ENCODE measurements around the gene TTC38. TPM values are rescaled to one million over a fixed set of nuclear protein-coding genes. Genes with fewer than 3 reads are reported as not detected.

TTC38 gene
- polyA plus RNA-seq, 2 of the 4 experiments (the other 2 are of a cell fraction): 12.4 to 22.1 TPM

DNA sequence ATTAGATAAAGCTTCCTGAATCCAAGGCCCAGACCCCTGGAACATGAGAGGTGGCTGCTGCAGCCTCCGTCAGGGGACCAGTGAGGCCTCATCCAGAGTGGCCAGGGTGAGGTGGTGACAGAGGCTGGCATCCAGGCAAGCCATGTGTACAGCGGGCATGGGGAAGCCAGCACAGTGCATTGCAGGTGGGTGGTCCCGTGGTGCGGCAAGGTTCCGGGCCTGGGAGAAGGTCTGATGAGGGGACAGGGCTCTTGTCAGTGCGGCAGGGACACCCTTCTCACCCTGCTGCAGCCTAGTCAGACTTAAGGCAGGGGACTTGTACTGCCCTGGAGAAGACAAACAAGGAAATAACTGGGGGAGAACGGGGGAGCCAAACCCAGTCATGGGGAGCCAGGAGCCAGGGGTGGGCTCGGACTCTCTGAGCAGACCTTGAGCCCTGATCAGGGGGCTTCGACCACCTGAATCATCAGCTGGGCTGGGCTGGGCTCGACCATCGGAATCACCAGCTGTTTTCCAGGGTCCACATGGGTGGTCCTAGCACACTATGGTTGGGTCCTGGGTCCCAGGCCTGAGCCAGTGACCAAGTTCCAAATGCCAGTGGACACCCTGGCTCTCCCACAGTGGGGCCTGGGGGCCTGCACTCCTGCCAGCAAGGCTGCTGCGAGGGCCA, 5.1 kb downstream of the TTC38 start:
- DNase-seq (ENCODE audit: low read depth in 1 of 2, low spot score in 1 of 2): no peak
- H3K9me3 ChIP-seq: no peaks in the 10 kb centered on the region
- CTCF ChIA-PET: no interaction called here
- H3K4me2 ChIP-seq: no peak overlapping the region
- no peak for ATAC-seq
- no peak overlapping the region for H3K27ac ChIP-seq
- peaks cover 12% of the 10 kb centered on the region; the same call in 1 of the 3 replicates for H3K4me1 ChIP-seq
- no peak for FAIRE-seq
- POLR2A ChIA-PET: no interaction called here
- H3K4me3 ChIP-seq: no peak overlapping the region
- TF ChIP-seq NR3C1 (IDR thresholded peaks at IDR 0.05) (no peak), GATA3 (IDR thresholded peaks at IDR 0.05; ENCODE audit: borderline replicate concordance) (no peak)
- WGBS (ENCODE audit: missing lambda C conversion rate): 96% methylated on average over 7 of the region's 12 CpGs

DNA sequence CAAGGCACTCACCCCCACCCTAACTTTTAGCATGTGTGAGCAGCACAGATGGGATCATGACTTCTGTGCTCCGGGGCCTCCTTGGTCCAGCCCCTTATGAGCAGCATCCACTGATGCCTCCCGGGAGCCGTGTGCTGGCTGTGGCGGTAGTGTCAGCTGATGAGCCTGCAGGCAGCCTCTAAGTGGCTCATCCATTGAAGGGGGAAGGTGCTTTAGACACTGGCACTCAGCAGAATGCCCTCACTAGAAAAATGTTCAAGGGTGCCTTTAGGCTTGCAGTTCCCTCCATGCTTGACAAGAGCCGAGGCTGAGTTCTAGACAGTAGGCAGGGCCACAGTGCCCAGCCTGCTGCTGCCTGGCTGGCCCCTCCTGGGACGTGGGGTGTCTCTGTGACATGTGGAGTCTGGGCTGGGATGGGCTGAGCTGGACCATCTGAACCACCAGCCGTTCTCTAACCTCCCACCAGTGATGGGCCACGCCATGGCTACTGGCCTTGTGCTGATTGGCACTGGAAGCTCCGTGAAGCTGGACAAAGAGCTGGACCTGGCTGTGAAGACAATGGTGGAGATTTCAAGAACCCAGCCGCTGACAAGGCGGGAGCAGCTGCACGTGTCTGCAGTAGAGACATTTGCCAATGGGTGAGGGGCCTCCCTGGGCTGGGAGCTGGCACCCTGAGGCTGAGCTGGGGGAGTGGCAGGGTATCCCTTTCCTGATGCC, 5.8 kb downstream of the TTC38 start:
- CTCF ChIA-PET: interaction anchor here (0.6 kb wide), 1 partner anchor 10 kb away, joined by 3 read pairs; no protein-coding TSS in a partner anchor

DNA sequence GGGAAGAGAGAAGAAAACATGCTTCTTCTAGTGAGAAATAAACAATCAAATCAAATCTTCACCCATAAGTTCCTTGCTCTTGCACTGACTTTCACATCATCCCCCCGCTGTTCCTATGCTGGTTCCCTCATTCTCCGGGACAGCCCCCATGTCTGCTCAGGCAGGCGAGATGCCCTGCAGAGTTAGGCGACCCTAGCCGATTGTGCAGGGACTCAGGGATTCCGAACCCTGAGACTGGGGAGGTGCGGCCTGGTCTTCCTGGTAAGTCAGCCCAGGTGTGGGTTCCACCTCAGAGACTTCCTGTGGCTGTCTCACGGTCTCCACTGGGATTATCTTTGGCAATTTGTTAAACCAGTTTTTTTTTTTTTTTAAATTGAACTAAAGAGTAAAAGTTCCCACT, 6.6 kb downstream of the TTC38 start:
- no peak for FAIRE-seq
- Histone ChIP-seq H3K4me1 (peaks cover under 1% of the 10 kb centered on the region; the same call in 1 of the 3 replicates), H3K4me2 (no peak overlapping the region), H3K4me3 (no peak overlapping the region), H3K27ac (no peak overlapping the region), H3K9me3 (no peaks in the 10 kb centered on the region)
- 91% methylated on average over 8 of the region's 8 CpGs for WGBS (ENCODE audit: missing lambda C conversion rate)
- POLR2A ChIA-PET: no interaction called here
- CTCF ChIA-PET: no interaction called here
- ATAC-seq: no peak
- DNase-seq (ENCODE audit: low read depth in 1 of 2, low spot score in 1 of 2): no peak
- no peak for TF ChIP-seq CEBPB (IDR thresholded peaks at IDR 0.05)
- no peak for TF ChIP-seq NFE2L2 (conservative IDR thresholded peaks at IDR 0.05; ENCODE audit: low read length)
- no peak for TF ChIP-seq EP300 (IDR thresholded peaks at IDR 0.05)
- TF ChIP-seq, protein P1, sequence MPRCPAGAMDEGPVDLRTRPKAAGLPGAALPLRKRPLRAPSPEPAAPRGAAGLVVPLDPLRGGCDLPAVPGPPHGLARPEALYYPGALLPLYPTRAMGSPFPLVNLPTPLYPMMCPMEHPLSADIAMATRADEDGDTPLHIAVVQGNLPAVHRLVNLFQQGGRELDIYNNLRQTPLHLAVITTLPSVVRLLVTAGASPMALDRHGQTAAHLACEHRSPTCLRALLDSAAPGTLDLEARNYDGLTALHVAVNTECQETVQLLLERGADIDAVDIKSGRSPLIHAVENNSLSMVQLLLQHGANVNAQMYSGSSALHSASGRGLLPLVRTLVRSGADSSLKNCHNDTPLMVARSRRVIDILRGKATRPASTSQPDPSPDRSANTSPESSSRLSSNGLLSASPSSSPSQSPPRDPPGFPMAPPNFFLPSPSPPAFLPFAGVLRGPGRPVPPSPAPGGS (IDR thresholded peaks at IDR 0.05): no peak
- TF ChIP-seq ZSCAN20 (CRISPR knock-in tag; IDR thresholded peaks at IDR 0.05): no peak
- no peak for TF ChIP-seq CTCF (IDR thresholded peaks at IDR 0.05)
- TF ChIP-seq, protein P2, sequence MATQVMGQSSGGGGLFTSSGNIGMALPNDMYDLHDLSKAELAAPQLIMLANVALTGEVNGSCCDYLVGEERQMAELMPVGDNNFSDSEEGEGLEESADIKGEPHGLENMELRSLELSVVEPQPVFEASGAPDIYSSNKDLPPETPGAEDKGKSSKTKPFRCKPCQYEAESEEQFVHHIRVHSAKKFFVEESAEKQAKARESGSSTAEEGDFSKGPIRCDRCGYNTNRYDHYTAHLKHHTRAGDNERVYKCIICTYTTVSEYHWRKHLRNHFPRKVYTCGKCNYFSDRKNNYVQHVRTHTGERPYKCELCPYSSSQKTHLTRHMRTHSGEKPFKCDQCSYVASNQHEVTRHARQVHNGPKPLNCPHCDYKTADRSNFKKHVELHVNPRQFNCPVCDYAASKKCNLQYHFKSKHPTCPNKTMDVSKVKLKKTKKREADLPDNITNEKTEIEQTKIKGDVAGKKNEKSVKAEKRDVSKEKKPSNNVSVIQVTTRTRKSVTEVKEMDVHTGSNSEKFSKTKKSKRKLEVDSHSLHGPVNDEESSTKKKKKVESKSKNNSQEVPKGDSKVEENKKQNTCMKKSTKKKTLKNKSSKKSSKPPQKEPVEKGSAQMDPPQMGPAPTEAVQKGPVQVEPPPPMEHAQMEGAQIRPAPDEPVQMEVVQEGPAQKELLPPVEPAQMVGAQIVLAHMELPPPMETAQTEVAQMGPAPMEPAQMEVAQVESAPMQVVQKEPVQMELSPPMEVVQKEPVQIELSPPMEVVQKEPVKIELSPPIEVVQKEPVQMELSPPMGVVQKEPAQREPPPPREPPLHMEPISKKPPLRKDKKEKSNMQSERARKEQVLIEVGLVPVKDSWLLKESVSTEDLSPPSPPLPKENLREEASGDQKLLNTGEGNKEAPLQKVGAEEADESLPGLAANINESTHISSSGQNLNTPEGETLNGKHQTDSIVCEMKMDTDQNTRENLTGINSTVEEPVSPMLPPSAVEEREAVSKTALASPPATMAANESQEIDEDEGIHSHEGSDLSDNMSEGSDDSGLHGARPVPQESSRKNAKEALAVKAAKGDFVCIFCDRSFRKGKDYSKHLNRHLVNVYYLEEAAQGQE (IDR thresholded peaks at IDR 0.05): no peak
- no peak for TF ChIP-seq ESRRA (IDR thresholded peaks at IDR 0.05; ENCODE audit: borderline replicate concordance, low read length)
- no peak for TF ChIP-seq SMC3 (IDR thresholded peaks at IDR 0.05)
- TF ChIP-seq USF2 (IDR thresholded peaks at IDR 0.05): no peak

More for the DNA sequence above, 5.8 kb downstream of the TTC38 start:
- 96% methylated on average over 8 of the region's 12 CpGs for WGBS (ENCODE audit: missing lambda C conversion rate)
- POLR2A ChIA-PET: no interaction called here
- Histone ChIP-seq H3K4me3 (no peak overlapping the region), H3K9me3 (no peaks in the 10 kb centered on the region), H3K27ac (no peak overlapping the region), H3K4me2 (no peak overlapping the region), H3K4me1 (peaks cover 9% of the 10 kb centered on the region; the same call in 1 of the 3 replicates)
- ATAC-seq (no peak; a peak in 1 of 6 replicates), FAIRE-seq (no peak), DNase-seq (ENCODE audit: low read depth in 1 of 2, low spot score in 1 of 2) (no peak)
- no peak for TF ChIP-seq CBX8 (IDR thresholded peaks at IDR 0.05)
- TF ChIP-seq POLR2AphosphoS2 (conservative IDR thresholded peaks at IDR 0.05; ENCODE audit: low read length): no peak
- TF ChIP-seq CHD4 (IDR thresholded peaks at IDR 0.05; ENCODE audit: borderline replicate concordance): no peak
- TF ChIP-seq HDAC2 (IDR thresholded peaks at IDR 0.05): no peak
- no peak for TF ChIP-seq CHD2 (IDR thresholded peaks at IDR 0.05; ENCODE audit: low read length, partially characterized antibody)
- TF ChIP-seq ZFP36 (IDR thresholded peaks at IDR 0.05; ENCODE audit: borderline replicate concordance, partially characterized antibody): no peak
- TF ChIP-seq, protein P1 (IDR thresholded peaks at IDR 0.05): no peak
- no peak for TF ChIP-seq EHF (CRISPR knock-in tag; IDR thresholded peaks at IDR 0.05)
- no peak for TF ChIP-seq NFE2L2 (conservative IDR thresholded peaks at IDR 0.05; ENCODE audit: low read length)
- TF ChIP-seq TFCP2L1 (CRISPR knock-in tag; IDR thresholded peaks at IDR 0.05): no peak
- no peak for TF ChIP-seq SMC3 (IDR thresholded peaks at IDR 0.05)
- no peak for TF ChIP-seq HEYL (CRISPR knock-in tag; IDR thresholded peaks at IDR 0.05)
- TF ChIP-seq FOSL2 (IDR thresholded peaks at IDR 0.05): no peak
- TF ChIP-seq FOSL2 (CRISPR knock-in tag; IDR thresholded peaks at IDR 0.05): no peak
- no peak for TF ChIP-seq POLR2A (IDR thresholded peaks at IDR 0.05; ENCODE audit: low read length)
- TF ChIP-seq MAZ (IDR thresholded peaks at IDR 0.05; ENCODE audit: borderline replicate concordance, low read depth, low read length): no peak
- no peak for TF ChIP-seq ESRRA (IDR thresholded peaks at IDR 0.05; ENCODE audit: borderline replicate concordance, low read length)
- TF ChIP-seq HOXB13 (CRISPR knock-in tag; IDR thresholded peaks at IDR 0.05; ENCODE audit: low read depth): no peak
- no peak for TF ChIP-seq PBX3 (IDR thresholded peaks at IDR 0.05)
- TF ChIP-seq EHMT2 (IDR thresholded peaks at IDR 0.05; ENCODE audit: low read depth): no peak
